Measurements from ENCODE around the gene EMC10. TPM values are rescaled to one million over a fixed set of nuclear protein-coding genes. Genes with fewer than 3 reads are reported as not detected.
A peak's percentile ranks its signal among the peaks of the same experiment; 100 is the strongest.

The EMC10 gene
- total RNA-seq, 1 donor from 2014 or later = 97.7 TPM

DNA sequence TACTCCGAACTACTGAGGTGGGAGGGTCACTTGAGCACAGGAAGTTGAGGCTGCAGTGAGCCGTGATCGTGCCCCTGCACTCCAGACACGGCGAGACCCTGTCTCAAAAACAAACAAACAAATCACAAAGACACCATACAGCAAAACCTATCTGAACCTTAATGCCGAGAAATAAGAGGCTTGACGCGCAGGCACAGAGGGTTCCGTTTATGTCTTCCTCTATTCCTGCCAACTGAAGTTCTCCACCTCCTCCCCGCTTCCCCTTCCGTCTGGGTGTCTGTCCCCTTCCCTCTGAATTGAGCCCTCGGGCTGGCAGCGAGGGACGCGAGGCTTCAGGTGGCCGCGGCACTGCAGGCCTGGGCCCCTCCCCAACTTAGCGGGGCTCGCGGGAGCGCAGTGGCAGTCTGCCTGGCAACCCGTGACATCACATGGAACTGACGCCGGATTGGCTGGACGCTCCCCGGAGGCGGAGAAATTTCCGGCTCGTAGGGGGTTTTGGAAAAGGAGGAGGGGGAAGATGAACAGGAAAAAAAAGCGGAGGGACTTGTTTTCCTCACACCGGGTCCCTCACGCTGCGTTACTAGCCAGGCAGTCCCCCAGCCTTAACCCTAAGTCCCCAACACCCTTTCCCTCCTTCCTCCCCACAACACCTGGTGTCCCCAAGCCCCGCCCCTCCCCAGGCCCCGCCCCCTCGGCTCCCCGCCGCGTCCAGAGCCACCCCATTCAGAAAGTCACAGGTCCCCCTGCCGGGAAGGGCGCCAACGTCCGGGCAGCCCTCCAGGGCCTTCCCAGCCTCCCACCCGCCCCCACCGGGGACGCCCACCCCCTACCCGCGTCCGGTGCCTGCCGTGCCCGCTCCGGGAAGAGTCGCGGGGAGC is 44.7 kb upstream of the EMC10 start:
- peaks cover 74% of the 10 kb centered on the region for H3K27me3 ChIP-seq (ENCODE audit: low read depth)
- peaks cover 27% of the 10 kb centered on the region for H3K4me1 ChIP-seq
- intact Hi-C loops (cut with micrococcal nuclease) = no loop called here
- no peaks in the 10 kb centered on the region for H3K9me3 ChIP-seq (replicated peaks)
- peak overlapping the region; percentile 78 for H3K4me3 ChIP-seq
- no peaks in the 10 kb centered on the region for H3K36me3 ChIP-seq
- peak; percentile 84 for DNase-seq
- peak overlapping the region; percentile 58 for H3K27ac ChIP-seq (replicated peaks)
- no peak for TF ChIP-seq CTCF (IDR thresholded peaks at IDR 0.05; ENCODE audit: borderline replicate concordance)

- H3K36me3 ChIP-seq = no peaks in the 10 kb centered on the region
- H3K9me3 ChIP-seq (replicated peaks) = no peaks in the 10 kb centered on the region
- peaks cover 71% of the 10 kb centered on the region for H3K27me3 ChIP-seq (ENCODE audit: low read depth)
- DNase-seq = no peak
- H3K27ac ChIP-seq (replicated peaks) = peak within 1 kb of the TSS; percentile 58
- no peak for TF ChIP-seq CTCF (IDR thresholded peaks at IDR 0.05; ENCODE audit: borderline replicate concordance)
- H3K4me3 ChIP-seq = peak within 1 kb of the TSS; percentile 78
- intact Hi-C loops (cut with micrococcal nuclease) = no loop called here
- H3K4me1 ChIP-seq = peaks cover 27% of the 10 kb centered on the region
These were observed 43.9 kb upstream of the EMC10 start, which contains the start of gene MYBPC2 for GRCh38 chr19:50432221-50433028. Gene MYBPC2, plus strand, starts transcription at chr19:50432892. Its CDS starts 62 bp downstream, at chr19:50432954.

DNA sequence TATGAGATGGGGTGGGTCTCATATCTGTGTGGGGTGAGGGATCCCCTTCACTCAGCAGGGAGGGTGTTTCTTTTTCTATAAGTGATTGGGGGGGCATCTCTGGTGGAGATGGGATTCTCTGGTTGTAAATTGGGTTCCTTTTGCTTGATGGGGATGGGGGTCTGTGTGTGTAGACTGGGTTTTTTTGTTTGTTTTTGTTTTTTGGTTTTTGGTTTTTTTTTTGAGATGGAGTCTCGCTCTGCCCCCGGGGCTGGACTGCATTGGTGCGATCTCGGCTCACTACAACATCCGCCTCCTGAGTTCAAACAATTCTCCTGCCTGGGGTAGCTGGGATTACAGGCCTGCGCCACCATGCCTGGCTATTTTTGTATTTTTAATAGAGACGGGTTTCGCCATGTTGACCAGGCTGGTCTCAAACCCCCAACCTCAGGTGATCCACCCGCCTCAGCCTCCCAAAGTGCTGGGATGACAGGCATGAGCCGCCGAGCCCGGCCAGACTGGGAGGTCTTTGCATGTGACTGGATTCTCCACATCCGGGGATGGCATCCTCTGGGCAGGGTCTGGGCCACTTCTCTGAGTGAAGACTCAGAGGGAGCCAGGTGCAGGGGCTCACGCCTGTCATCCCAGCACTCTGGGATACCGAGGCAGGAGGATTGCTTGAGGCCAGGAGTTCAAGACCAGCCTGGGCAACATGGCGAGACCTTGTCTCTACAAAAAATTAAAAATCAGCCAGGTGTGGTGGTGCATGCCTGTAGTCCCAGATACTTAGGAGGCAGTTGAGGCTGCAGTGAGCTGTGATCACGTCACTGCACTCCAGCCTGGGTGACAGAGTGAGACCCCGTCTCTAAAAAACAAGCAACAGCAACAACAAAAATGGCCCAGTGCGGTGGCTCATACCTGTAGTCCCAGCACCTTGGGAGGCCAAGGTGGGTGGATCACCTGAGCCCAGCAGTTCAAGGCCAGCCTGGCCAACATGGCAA is 42.8 kb upstream of the EMC10 start:
- Histone ChIP-seq H3K27me3 (ENCODE audit: low read depth) (peaks cover 61% of the 10 kb centered on the region), H3K4me1 (peaks cover 20% of the 10 kb centered on the region), H3K36me3 (no peaks in the 10 kb centered on the region), H3K4me3 (no peak overlapping the region), H3K9me3 (replicated peaks) (no peaks in the 10 kb centered on the region), H3K27ac (replicated peaks) (no peak overlapping the region)
- no peak for TF ChIP-seq CTCF (IDR thresholded peaks at IDR 0.05; ENCODE audit: borderline replicate concordance)
- no peak for DNase-seq
- intact Hi-C loops (cut with micrococcal nuclease) = no loop called here

DNA sequence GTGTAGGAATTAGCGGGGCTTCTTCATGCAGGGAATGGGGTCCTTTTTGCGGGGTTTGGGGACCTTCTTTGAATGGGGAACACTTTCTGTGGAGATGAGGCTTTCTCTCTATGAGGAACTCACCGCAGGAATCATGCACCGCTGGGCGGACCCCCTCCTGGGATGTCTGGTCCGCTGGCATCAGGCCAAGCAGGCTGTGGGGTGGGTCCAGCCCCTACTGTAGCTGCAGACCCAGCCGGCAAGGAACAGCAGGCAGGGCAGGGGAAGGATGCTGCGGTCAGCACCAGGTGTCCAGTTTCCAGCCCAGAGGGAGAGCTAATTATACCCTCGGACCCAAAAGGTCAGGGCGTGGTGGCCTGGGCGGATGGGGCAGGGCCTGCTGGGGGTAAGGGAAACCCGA is 41.8 kb upstream of the EMC10 start:
- H3K36me3 ChIP-seq = no peaks in the 10 kb centered on the region
- no peak for DNase-seq
- peaks cover 19% of the 10 kb centered on the region for H3K4me1 ChIP-seq
- no peak overlapping the region for H3K4me3 ChIP-seq
- H3K9me3 ChIP-seq (replicated peaks) = no peaks in the 10 kb centered on the region
- no peak overlapping the region for H3K27ac ChIP-seq (replicated peaks)
- intact Hi-C loops (cut with micrococcal nuclease) = no loop called here
- TF ChIP-seq CTCF (IDR thresholded peaks at IDR 0.05; ENCODE audit: borderline replicate concordance) = no peak
- H3K27me3 ChIP-seq (ENCODE audit: low read depth) = peaks cover 50% of the 10 kb centered on the region

GRCh38 chr19:50435221-50435620 is 41.1 kb upstream of the EMC10 start:
- peaks cover 43% of the 10 kb centered on the region for H3K27me3 ChIP-seq (ENCODE audit: low read depth)
- peaks cover 19% of the 10 kb centered on the region for H3K4me1 ChIP-seq
- DNase-seq = no peak
- H3K36me3 ChIP-seq = no peaks in the 10 kb centered on the region
- intact Hi-C loops (cut with micrococcal nuclease) = no loop called here
- TF ChIP-seq CTCF (IDR thresholded peaks at IDR 0.05; ENCODE audit: borderline replicate concordance) = no peak
- no peaks in the 10 kb centered on the region for H3K9me3 ChIP-seq (replicated peaks)
- no peak overlapping the region for H3K4me3 ChIP-seq
- no peak overlapping the region for H3K27ac ChIP-seq (replicated peaks)
